GM18505 (cell line): ENCODE results near the gene NCAPH2.
"Not testable (repeated sequence)": the region's sequence is repeated elsewhere in the genome, so short reads cannot be mapped to it uniquely, and the experiment has no call there.

Experiments used
- ATAC-seq: cut with Tn5 transposase; IDR thresholded peaks from one replicate; pipeline ENCODE4 v1.9.1; 2021; ENCODE audit not compliant: unreplicated experiment
- POLR2A ChIP-seq: IDR thresholded peaks from 4 replicates; pipeline ENCODE4 v1.6.1; 2011; ENCODE audit warnings: borderline replicate concordance; ENCODE audit not compliant: insufficient read depth, insufficient read length; ENCODE audit errors: extremely low read depth

Gene NCAPH2

DNA sequence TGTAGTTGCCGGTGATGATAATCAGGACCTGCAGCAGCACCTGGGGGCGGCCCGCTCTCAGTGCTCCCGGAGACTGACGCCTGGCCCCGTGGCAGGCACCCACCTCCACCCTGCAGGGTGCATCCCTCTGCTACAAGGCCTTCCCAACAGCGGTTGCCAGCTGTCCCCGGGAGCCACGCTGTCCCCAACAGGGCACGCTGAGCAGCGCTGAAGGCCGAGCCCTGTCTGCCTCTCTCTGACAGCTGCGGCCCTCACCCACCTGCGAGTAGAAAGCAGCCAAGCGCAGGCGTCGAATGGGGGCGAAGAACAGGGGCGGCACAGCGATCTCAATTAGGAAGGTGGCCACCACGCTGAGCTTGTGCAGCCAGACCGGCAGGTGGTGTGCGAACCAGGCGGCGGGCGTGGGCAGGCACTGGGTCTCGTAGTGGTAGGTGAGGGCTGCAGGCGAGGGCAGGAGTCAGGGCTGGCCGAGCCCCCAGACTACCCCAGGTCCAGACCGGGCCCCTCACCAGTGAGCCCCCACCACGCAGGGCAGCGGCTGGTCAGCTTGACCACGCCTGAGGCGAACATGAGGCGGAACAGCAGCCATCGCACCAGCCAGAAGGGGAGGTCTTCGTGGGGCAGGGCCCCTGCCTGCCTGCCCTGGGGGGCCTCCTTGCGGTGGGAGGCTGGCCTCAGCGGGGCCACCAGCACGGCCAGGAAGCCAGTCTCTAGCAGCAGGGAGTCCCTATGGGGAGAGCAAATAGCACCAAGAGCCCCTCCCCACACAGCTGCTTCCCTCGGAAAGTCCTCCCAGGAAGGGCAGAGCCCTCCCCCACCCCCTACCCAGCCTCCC lies 2.0 kb upstream of the NCAPH2 start:
- no peak for TF ChIP-seq POLR2A
- ATAC-seq, result no peak

DNA sequence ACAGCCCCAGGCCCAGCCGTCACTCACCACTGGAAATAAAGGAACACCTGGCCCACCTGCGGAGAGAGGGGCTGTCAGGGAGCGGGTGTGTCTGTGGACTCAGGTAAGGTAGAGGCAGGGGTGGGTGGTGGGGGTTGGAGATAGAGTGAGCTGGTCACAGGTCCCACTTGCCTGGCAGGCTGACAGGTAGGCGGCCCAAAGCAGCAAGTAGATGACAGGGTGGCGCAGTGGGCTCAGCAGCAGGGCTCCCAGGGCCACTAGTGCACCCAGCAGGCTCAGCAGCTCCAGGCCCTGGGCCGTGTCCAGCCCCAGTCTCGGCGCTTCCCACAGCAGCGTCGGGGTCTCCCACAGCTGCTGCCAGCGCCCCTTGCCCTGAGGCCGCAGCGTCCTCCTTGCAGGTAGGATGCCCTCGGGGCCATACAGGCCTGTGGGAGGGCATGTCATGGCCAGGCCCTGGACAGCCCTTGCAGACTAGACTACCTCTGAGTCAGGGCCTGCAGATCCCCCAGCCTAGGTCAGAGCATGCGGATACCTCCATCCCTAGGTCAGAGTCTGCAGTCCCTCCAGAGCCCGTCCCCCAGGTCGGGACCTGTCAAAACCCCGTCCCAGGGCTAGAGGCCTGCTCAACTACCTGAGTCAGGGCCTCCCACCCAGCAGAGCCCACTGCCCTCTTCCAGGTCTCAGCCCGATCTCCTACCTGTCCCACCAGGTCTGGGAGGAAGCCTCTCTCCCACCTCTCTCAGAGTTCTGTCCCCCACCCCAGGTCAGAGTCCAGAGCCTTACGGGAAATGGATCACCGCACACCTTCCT lies 1.2 kb upstream of the NCAPH2 start:
- peak; percentile 8 for ATAC-seq
- TF ChIP-seq POLR2A, result no peak

DNA sequence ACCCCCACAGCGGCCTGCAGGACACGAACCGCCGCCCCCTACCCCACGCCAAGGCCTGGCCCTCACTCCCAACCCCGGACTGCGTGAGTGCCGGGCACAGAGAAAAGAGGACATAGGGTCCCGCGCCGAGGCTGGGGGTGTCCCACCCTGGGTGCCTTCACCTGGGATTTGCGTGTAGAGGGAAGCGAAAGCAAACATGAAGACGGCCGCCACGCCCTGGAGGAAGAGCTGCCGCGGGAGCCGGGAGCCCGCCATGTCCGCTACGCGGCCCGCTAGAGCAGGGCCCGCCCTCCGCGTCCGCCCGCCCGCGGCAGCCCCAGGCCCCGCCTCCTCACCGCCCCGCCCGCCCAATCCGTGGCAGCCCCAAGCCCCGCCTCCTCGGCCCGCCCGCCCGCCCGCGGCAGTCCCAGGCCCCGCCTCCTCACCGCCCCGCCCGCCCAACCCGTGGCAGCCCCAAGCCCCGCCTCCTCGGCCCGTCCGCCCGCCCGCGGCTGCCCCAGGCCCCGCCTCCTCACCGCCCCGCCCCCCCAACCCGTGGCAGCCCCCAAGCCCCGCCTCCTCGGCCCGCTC lies 518 bp upstream of the NCAPH2 start, which contains the start of gene LMF2:
LMF2 (minus strand) TSS at position 282 of the 570 bp plus-strand sequence; CDS start at position 255, 27 bp downstream.
- peak; percentile 51 for ATAC-seq
- TF ChIP-seq POLR2A, result peak; percentile 61

DNA sequence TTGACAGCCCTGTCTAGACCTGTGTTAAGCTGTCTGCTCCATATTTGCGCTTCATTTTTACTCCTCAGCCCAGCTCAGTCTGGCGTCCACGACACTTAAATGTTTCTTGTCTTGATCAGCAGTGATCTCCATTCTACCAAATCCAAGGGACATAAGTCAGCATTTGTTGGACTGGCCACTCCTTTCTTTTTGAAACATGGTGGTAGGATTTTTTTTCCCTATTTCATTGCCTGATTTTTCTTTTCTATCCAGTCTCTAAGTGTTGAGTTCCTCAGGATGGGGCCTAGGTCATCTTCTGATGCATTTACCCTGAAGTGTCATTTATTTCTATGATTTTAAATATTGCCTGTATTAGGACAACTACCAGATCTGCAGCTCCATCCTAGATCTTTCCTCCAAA lies 873 bp downstream of the NCAPH2 start:
- no peak for ATAC-seq
- no peak for TF ChIP-seq POLR2A

DNA sequence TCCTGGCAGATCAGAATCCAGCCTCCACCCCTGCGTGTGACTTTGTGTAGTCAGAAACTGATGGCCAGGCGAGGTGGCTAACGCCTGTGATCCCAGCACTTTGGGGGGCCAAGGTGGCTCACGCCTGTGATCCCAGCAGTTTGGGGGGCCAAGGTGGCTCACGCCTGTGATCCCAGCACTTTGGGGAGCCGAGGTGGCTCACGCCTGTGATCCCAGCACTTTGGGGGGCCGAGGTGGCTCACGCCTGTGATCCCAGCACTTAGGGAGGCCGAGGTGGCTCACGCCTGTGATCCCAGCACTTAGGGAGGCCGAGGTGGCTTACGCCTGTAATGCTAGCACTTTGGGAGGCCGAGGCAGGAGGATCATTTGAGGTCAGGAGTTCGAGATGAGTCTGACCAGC lies 5.2 kb downstream of the NCAPH2 start:
- no peak for ATAC-seq
- TF ChIP-seq POLR2A, result no peak

DNA sequence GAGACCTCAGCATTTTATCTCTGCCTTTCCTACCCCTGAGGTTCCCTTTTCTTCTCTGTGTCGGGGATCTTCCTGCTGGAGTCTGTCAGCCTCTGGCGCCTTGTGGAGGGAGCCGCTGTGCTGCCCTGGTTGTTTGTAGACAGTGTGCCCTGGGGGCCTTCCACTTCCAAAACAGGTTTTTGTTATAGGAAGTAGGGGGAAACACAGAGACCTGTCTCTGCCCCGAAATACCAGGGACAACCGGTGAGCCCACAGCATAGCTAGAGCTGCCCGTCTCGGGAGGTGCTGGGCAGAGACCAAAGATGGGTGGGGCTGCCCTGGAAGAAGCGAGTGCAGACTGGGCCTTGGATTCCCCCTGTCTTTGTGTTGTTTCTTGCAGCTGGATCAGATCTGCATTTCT lies 8.0 kb downstream of the NCAPH2 start:
- no peak for TF ChIP-seq POLR2A
- ATAC-seq, result no peak

DNA sequence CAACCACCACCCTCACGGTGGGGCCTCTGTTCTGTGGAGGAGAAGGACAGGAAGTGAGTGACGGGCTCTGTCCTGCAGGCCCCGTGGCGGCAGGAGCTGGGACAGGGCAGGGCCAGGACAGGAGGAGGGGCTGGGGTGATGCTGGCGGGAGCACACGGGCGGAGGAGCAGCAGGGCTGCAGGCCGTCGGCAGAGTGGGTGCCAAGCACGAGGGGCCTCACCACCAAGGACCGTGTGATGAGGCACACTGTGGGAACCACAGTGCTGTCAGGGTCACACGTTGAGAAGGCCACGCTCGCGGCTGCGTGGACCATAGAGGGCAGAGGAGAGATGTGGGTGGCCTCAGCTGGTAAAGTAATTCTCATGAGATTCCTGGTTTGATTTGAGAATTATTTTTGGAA lies 8.9 kb downstream of the NCAPH2 start:
- no peak for ATAC-seq
- TF ChIP-seq POLR2A, result no peak

DNA sequence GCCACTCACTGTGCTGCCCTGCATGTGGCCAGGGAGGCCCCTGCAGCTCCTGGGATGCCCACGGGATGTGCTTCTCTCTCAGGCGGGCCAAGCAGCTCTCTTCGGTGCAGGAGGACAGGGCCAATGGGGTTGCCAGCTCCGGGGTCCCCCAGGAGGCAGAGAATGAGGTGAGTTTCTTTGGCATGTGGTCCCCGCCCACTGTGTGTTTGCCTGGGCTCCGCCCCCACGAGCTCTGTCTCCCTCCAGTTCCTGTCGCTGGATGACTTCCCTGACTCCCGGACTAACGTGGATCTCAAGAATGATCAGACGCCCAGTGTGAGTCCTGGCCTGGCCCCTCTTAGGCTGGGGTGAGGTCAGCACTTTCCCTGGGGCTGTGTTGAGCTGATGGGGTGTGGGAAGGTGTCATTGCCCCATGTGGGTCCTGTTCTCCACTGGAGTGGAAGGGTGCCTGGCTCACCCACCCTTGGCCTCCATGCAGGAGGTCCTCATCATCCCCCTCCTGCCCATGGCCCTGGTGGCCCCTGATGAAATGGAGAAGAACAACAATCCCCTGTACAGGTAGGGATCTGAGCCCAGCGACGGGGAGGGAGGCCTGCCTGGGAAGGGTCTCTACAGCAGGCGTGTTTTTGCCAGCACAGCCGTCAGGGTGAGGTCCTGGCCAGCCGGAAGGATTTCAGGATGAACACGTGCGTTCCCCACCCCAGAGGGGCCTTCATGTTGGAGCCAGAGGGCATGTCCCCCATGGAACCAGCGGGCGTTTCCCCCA lies 9.7 kb downstream of the NCAPH2 start:
- no peak for TF ChIP-seq POLR2A
- no peak for ATAC-seq

DNA sequence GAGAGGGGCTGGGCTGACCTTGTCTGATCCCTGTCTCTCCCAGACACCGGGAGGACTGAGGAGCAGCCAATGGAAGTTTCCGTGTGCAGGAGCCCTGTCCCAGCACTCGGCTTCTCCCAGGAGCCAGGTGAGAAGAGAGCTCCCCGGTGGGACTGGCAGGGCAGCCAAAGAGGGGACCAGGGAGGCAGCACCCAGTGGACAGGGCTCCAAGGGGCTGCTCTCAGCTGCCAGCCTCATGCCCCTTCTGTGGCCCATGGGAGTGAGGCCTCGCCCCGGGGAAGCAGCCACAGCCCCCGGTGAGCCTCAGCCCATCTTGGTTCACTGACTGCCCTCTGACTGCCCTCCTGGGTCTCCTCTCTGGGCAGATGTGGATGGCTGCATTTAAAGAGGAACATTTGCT lies 10.6 kb downstream of the NCAPH2 start:
- ATAC-seq, result no peak
- TF ChIP-seq POLR2A, result no peak

DNA sequence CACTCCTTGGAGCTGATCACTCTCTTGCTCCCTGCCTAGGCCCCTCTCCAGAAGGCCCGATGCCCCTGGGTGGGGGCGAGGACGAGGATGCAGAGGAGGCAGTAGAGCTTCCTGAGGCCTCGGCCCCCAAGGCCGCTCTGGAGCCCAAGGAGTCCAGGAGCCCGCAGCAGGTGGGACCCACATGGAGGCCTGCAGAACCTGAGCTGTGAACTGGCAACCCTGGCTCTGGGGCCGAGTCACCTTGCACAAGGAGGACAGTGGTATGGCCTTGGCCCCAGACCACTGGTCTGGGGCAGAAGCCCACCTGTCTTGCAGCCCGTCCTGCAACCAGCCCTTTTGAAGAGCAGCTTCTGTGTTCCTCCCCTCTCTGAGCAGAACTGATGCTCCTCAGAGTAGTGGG lies 11.1 kb downstream of the NCAPH2 start:
- no peak for TF ChIP-seq POLR2A
- no peak for ATAC-seq

DNA sequence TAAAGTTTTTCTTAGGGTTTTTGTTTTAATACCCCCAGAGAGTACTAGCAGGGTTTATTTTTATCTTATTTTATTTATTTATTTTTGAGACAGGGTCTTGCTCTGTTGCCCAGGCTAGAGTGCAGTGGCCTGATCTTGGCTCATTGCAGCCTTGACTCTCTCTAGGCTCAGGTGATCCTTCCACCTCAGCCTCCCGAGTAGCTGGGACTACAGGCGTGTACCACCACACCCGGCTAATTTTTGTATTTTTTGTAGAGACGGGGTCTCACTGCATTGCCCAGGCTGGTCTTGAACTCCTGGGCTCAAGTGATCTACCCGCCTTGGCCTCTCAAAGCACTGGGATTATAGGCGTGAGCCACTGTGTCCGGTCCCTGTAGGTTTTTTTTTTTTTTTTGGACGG lies 12.2 kb downstream of the NCAPH2 start:
- not testable (repeated sequence) for ATAC-seq

DNA sequence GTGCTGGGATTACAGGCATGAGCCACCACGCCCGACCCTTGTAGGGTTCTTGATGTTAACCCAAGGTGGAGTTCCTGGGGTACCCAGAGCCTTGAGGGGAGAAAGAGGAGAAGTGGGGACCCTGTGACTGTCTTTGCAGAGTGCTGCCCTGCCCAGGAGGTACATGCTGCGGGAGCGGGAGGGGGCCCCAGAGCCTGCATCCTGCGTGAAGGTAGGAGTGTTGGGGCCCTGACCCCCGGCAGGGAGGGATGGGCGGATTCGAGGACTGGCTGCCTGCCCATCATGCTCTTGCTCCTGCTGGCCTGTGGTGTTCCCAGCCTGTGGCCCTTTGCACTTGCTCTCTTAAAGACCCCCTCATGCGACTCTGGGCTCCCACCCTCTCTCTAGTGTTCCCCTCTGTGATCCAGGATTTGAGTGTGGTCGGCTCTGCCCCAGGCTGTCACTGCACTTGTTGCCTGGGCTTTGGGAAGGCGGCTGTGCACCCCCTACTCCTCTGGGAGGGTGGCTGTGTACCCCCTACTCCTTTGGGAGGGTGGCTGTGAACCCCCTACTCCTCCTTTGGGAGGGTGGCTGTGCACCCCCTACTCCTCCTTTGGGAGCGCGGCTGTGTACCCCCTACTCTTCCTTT lies 12.9 kb downstream of the NCAPH2 start:
- TF ChIP-seq POLR2A, result no peak
- ATAC-seq, result no peak

DNA sequence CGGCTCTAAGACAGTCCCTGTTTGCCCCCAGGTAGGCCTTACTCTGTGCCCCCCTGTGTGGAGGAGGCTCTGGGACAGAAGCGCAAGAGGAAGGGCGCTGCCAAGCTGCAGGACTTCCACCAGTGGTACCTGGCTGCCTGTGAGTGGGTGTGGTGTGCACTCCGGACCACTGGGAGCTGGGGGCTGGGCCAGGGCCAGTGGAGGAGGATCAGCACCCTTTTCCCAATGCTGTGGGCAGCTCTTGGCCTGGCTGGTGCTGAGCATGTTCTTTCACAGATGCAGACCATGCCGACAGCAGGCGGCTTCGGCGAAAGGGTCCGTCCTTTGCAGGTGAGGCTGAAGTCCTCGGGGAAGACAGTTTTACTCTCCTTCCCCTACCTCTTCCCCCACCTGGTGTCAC lies 13.7 kb downstream of the NCAPH2 start:
- ATAC-seq, result no peak
- TF ChIP-seq POLR2A, result no peak
